ENCODE results near the gene LY86. TPM values are rescaled to one million over a fixed set of nuclear protein-coding genes. Genes with fewer than 3 reads are reported as not detected.
"Not testable (repeated sequence)": the region's sequence is repeated elsewhere in the genome, so short reads cannot be mapped to it uniquely, and the experiment has no call there.

The LY86 gene
- total and polyA plus RNA-seq, 2 donors: 3.9 to 4.1 TPM

- no peak overlapping the region for H3K4me3 ChIP-seq (ENCODE audit: low read depth, low read length)
- DNase-seq (ENCODE audit: extremely low spot score): no peak
Observed at GRCh38 chr6:6663421-6664135, 75.1 kb downstream of the LY86 start.

DNA sequence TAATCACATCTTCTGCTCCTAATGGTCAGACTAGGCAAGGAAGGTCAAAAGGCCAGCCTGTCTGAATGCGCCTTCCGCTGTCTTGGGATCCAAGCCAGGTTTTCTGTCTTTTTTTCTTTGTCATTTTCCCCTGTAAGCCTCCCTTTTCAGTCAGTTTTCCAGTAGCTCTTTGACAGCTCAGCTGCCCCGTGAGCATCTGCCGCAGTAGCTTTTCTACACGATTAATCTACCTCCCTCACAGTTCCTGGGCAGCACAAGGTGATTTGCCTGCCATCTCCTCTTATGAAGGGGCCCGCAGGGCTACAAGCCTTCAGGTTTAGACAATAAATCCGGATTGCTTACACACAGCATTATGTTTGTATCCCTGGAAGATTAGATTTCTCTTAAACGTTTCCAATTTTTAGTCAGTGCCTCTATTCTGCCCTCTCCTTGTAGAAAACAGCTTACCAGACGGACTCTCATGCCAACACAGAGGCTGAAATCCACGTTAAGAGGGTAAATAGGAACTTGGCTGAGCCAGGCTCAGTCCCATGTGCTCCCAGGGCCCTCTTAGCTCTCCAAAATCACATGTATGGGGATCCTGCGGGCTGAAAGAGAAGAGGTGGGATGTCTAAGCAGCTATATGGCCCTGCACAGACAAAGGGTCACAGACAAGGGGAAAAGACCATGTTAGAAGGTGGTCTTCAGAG lies 77.2 kb downstream of the LY86 start:
- Histone ChIP-seq H3K4me3 (ENCODE audit: low read depth, low read length) (no peak overlapping the region), H3K27ac (ENCODE audit: low read depth) (no peak overlapping the region), H3K4me1 (ENCODE audit: insufficient read depth) (no peaks in the 10 kb centered on the region), H3K36me3 (ENCODE audit: insufficient read depth) (no peaks in the 10 kb centered on the region)
- no peak for DNase-seq (ENCODE audit: extremely low spot score)
- 41% methylated on average over 11 of the region's 11 CpGs for WGBS

More at GRCh38 chr6:6663421-6664135, 75.1 kb downstream of the LY86 start:
- WGBS: 94% methylated on average over 10 of the region's 10 CpGs
- H3K36me3 ChIP-seq (ENCODE audit: insufficient read depth): no peaks in the 10 kb centered on the region
- H3K4me1 ChIP-seq (ENCODE audit: insufficient read depth): no peaks in the 10 kb centered on the region
- H3K27ac ChIP-seq (ENCODE audit: low read depth): no peak overlapping the region

DNA sequence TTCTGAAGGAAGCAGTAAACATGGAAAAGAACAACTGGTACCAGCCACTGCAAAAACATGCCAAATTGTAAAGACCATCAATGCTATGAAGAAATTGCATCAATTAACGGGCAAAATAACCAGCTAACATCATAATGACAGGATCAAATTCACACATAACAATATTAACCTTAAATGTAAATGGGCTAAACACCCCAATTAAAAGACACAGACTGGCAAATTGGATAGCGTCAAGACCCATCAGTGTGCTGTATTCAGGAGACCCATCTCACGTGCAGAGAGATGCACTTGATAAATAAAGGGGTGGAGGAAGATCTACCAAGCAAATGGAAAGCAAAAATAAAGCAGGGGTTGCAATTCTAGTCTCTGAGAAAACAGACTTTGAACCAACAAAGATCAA lies 81.6 kb downstream of the LY86 start:
- not testable (repeated sequence) for H3K4me1 ChIP-seq (ENCODE audit: insufficient read depth); DNase-seq (ENCODE audit: extremely low spot score)
- WGBS: 86% methylated on average over 3 of the region's 3 CpGs

DNA sequence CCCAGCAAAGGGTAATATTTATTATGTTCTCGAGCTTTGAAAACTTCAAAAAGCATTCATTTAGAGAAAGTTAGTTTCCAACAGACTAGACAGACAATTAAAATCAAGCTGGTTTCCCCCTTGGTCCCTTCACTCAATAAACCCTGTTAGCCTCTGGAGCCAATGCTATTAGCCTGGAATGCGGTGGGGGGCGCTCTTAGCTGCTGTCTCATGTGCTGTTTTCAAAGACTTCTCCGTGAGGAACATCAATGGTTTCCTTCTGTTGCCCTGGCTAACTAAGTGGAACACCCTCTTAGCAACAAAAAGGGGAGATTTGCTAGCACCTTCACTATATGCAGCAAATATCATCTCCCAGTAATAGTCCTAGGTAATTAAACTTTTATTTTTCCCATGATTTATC lies 86.4 kb downstream of the LY86 start:
- WGBS: 42% methylated on average over 4 of the region's 4 CpGs
- no peak overlapping the region for H3K27ac ChIP-seq (ENCODE audit: low read depth)
- no peak overlapping the region for H3K4me3 ChIP-seq (ENCODE audit: low read depth, low read length)
- no peaks in the 10 kb centered on the region for H3K36me3 ChIP-seq (ENCODE audit: insufficient read depth)
- DNase-seq (ENCODE audit: extremely low spot score): no peak
- H3K4me1 ChIP-seq (ENCODE audit: insufficient read depth): no peaks in the 10 kb centered on the region

More for the DNA sequence above, 81.6 kb downstream of the LY86 start:
- H3K4me3 ChIP-seq (ENCODE audit: low read depth, low read length); H3K27ac ChIP-seq (ENCODE audit: low read depth); H3K36me3 ChIP-seq (ENCODE audit: insufficient read depth): not testable (repeated sequence)

- no peak overlapping the region for H3K27ac ChIP-seq (ENCODE audit: low read depth)
- 19% methylated on average over 7 of the region's 7 CpGs for WGBS
Observed at GRCh38 chr6:6676910-6677441, 88.5 kb downstream of the LY86 start.

DNA sequence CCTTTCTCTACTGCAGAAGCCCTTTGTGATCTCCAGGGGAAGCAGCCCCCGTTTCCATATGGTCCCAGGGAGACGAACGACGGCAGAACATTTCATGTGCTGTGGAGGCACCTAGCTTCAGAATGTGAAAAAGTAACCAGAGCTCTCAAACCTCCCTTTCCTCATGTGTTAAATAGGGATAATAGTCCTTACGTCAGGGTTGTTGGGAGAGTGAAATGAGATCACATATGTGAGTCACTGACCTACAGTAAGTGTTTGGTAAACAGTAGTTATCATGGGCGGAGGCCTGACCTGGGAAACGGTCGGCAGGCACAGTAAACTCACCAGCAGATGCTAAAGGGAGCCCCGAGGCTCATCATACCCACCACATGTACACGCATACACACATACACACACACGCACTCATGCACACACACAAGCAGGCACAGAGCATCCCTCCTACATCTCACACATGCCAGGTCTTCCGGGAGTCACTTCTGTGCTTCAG lies 89.7 kb downstream of the LY86 start:
- DNase-seq (ENCODE audit: extremely low spot score): no peak
- no peaks in the 10 kb centered on the region for H3K4me1 ChIP-seq (ENCODE audit: insufficient read depth)
- no peak overlapping the region for H3K27ac ChIP-seq (ENCODE audit: low read depth)
- no peaks in the 10 kb centered on the region for H3K36me3 ChIP-seq (ENCODE audit: insufficient read depth)
- WGBS: 76% methylated on average over 12 of the region's 12 CpGs
- no peak overlapping the region for H3K4me3 ChIP-seq (ENCODE audit: low read depth, low read length)

More at GRCh38 chr6:6676910-6677441, 88.5 kb downstream of the LY86 start:
- Histone ChIP-seq H3K36me3 (ENCODE audit: insufficient read depth) (no peaks in the 10 kb centered on the region), H3K4me3 (ENCODE audit: low read depth, low read length) (no peak overlapping the region), H3K4me1 (ENCODE audit: insufficient read depth) (no peaks in the 10 kb centered on the region)
- DNase-seq (ENCODE audit: extremely low spot score): no peak

- Histone ChIP-seq H3K4me3 (ENCODE audit: low read depth, low read length) (no peak overlapping the region), H3K36me3 (ENCODE audit: insufficient read depth) (no peaks in the 10 kb centered on the region), H3K27ac (ENCODE audit: low read depth) (no peak overlapping the region), H3K4me1 (ENCODE audit: insufficient read depth) (no peaks in the 10 kb centered on the region)
- no peak for DNase-seq (ENCODE audit: extremely low spot score)
- WGBS: 77% methylated on average over 11 of the region's 11 CpGs
Observed at GRCh38 chr6:6678811-6679210, 90.3 kb downstream of the LY86 start.

DNA sequence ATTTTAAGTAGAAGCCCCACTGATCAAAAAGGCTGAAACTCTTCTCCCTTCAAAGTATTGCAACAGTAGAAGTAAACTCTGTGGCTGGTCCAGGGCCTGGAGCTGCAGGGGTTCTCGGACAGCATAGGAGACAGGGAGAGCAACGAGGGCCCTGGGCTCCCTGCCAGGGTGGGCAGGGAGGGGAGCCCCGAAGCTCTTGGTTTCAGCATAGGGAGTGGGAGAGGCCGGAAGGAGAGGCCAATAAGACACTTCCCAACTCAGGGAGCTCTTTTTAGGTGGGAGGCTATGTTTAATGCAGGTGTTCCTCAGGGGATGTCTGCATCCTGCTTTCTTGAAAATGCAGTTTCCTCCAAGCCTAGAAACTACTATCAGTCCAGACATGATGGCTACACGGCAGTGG lies 91.1 kb downstream of the LY86 start:
- no peak for DNase-seq (ENCODE audit: extremely low spot score)
- 72% methylated on average over 5 of the region's 5 CpGs for WGBS
- no peak overlapping the region for H3K27ac ChIP-seq (ENCODE audit: low read depth)
- no peaks in the 10 kb centered on the region for H3K36me3 ChIP-seq (ENCODE audit: insufficient read depth)
- no peak overlapping the region for H3K4me3 ChIP-seq (ENCODE audit: low read depth, low read length)
- H3K4me1 ChIP-seq (ENCODE audit: insufficient read depth): no peaks in the 10 kb centered on the region

DNA sequence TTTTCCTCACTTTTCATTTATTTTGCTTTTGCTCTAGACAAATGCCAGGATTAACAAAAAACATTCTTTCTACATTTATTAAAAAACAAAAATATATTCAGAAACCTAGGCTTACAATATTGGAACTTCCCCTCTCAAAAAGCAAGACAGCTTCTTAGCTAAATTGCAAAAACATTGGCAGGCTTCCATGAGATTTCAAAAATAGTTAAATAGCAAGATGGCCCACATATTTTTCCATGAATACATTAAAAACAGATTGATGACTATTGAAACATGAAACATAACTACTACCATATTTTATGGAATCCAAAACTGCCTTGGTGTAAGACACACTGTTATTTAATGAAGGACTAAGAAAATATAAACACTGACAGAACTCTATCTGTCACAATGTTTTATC lies 92.0 kb downstream of the LY86 start:
- DNase-seq (ENCODE audit: extremely low spot score): no peak
- Histone ChIP-seq H3K4me1 (ENCODE audit: insufficient read depth) (no peaks in the 10 kb centered on the region), H3K36me3 (ENCODE audit: insufficient read depth) (no peaks in the 10 kb centered on the region)

DNA sequence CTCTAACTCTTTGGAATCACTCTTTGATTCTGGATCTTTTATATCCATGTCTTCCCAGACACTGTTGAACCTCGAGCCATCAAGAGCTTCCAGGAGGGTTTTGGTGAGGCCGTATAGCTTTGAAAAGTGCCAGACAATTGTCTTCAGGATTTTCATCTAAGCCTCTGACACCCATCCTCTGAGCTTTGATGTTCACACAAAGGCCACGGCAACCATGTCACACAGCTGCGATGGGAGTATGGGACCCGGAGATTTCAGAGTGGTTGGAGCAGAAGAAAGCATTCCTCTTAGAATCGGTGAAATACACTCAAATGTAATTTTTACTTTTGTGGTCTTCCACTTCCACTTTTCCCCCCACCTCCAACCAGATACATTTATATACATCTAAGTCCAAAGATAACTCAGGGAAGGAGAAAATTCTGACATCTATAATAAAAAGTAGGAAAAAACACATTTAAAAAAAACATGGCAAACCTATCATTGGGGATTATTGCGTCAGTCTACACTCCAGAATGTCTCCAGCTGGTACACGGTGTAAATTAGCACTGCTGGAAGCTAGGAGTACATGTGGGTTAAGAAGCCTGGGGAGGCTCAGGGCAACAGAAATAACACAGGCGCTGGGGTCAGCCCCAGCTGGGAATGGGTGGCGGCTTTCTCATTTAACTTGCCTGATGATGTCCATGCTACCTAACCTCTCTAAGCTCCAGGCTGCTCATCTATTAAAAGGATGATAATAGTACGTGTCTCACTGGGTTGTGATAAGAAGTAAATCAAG lies 92.7 kb downstream of the LY86 start:
- Histone ChIP-seq H3K4me1 (ENCODE audit: insufficient read depth) (no peaks in the 10 kb centered on the region), H3K27ac (ENCODE audit: low read depth) (no peak overlapping the region), H3K36me3 (ENCODE audit: insufficient read depth) (no peaks in the 10 kb centered on the region), H3K4me3 (ENCODE audit: low read depth, low read length) (no peak overlapping the region)
- DNase-seq (ENCODE audit: extremely low spot score): no peak
- 81% methylated on average over 11 of the region's 11 CpGs for WGBS

More for the DNA sequence above, 92.0 kb downstream of the LY86 start:
- Histone ChIP-seq H3K27ac (ENCODE audit: low read depth) (no peak overlapping the region), H3K4me3 (ENCODE audit: low read depth, low read length) (no peak overlapping the region)

DNA sequence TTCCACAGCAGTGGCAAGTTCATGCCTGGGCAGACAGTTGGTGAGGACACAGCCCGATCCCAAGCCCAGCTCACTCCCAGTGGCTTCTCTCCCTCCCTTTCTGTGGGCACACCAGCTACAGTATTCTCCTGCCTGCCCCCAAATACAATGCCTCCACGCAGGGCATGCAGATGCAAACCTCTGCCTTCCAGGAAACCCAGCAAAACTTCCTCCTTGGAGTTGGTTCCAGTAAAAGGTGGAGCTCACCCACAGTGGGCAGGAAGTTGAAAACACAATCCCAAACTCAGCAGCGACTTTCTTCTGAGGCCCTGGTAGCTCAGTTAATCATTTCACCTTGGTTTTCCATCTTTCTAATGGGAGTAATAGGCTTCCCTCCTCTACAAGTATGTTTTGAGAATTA lies 93.7 kb downstream of the LY86 start:
- 81% methylated on average over 3 of the region's 3 CpGs for WGBS
- Histone ChIP-seq H3K36me3 (ENCODE audit: insufficient read depth) (no peaks in the 10 kb centered on the region), H3K27ac (ENCODE audit: low read depth) (no peak overlapping the region), H3K4me1 (ENCODE audit: insufficient read depth) (peaks cover 1% of the 10 kb centered on the region), H3K4me3 (ENCODE audit: low read depth, low read length) (no peak overlapping the region)
- no peak for DNase-seq (ENCODE audit: extremely low spot score)

DNA sequence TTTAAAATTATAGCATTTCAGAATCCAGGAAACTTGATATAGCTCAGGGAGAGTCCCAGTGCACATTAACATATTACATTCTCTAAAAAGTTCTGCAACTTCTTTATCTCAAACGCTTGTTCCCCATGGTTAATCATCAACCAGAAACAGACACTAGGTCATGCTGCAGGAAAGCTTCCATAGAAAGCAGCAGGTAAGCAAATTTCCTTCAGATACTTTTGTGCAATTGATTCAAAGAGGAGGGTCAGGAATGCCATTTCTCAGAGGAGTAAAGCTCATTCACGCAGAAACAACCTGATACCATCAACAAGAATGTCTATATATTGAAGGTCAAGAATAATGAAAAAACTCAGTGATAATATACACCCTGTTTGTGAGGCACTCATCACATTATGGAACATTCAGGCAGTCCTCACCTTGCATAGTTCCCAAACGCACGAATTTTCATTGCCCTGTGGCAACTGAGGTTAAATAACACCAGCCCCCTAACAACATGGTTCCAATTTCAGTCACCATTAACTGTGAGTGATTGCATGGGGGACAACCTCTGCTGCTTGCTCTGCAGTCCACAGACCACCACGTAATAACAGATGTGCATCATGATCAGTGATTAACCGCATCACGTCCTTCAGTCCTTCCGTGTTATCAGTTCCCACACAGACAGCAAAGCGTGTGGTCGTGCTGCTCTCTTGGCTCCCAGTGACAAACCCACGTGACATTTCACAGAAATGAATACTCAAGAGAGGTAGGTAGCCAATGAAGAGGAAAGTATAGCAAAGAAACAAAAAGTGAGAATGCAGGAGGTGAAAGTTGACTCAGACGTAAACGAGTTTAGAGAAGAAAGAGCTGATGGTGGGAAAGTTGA lies 95.7 kb downstream of the LY86 start:
- WGBS: 58% methylated on average over 13 of the region's 13 CpGs
- DNase-seq (ENCODE audit: extremely low spot score): no peak
- Histone ChIP-seq H3K36me3 (ENCODE audit: insufficient read depth) (no peaks in the 10 kb centered on the region), H3K27ac (ENCODE audit: low read depth) (no peak overlapping the region), H3K4me3 (ENCODE audit: low read depth, low read length) (no peak overlapping the region), H3K4me1 (ENCODE audit: insufficient read depth) (peaks cover 1% of the 10 kb centered on the region)

Measured in urinary bladder (tissue), 4 donors.